ENCODE data around the gene TTYH1. TPM values are rescaled to one million over a fixed set of nuclear protein-coding genes. Genes with fewer than 3 reads are reported as not detected.

Gene TTYH1
- total and polyA plus RNA-seq, 9 donors, result 0.25 to 34.2 (median 1.8) TPM

DNA sequence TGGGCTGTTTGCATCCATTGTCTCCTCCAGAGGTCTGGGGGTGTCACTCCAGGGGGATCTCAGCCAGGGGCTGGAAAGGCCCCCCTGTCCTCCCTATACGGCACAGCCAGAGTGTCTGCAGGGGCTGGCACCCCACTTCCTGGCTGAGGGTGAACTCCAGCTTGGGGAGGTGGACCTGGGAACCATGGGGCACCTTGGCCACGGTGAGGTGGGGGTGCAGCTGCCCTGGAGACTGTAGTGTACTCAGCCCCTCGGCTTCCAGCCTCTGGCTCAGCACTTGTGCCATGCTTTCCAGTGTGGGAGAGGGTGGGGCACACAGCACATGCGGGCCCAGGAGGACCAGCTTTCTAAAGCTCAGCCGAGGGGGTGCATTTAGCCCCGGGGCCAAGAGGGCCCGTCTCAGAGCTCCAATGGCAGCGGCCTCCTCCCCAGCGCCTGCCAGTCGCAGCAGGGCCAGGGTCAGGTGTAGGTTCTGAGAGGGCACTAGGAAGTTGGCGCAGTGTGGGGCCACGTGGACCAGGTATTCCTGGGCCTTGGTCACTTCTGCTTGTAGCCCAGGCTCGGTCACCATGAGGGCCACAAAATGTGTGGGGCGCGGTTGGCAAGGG, 46.9 kb downstream of the TTYH1 start:
- TF ChIP-seq, protein P1, sequence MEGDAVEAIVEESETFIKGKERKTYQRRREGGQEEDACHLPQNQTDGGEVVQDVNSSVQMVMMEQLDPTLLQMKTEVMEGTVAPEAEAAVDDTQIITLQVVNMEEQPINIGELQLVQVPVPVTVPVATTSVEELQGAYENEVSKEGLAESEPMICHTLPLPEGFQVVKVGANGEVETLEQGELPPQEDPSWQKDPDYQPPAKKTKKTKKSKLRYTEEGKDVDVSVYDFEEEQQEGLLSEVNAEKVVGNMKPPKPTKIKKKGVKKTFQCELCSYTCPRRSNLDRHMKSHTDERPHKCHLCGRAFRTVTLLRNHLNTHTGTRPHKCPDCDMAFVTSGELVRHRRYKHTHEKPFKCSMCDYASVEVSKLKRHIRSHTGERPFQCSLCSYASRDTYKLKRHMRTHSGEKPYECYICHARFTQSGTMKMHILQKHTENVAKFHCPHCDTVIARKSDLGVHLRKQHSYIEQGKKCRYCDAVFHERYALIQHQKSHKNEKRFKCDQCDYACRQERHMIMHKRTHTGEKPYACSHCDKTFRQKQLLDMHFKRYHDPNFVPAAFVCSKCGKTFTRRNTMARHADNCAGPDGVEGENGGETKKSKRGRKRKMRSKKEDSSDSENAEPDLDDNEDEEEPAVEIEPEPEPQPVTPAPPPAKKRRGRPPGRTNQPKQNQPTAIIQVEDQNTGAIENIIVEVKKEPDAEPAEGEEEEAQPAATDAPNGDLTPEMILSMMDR (IDR thresholded peaks at IDR 0.05), result no peak
- TF ChIP-seq EP300 (IDR thresholded peaks at IDR 0.05), result no peak
- no peak for TF ChIP-seq POLR2A (IDR thresholded peaks at IDR 0.05)
- 46 to 53% (median 46%) methylated on average over 15 of the region's 15 CpGs for WGBS, 3 donors
- Histone ChIP-seq H3K9me3 (no peaks in the 10 kb centered on the region), H3K27me3 (no peaks in the 10 kb centered on the region), H3K4me3 (peak overlapping the region; percentile 56), H3K4me1 (ENCODE audit: insufficient read depth) (peaks cover 12% of the 10 kb centered on the region), H3K36me3 (no peaks in the 10 kb centered on the region), H3K27ac (peak overlapping the region in 1 of 2 donors; percentile 68)
- peak in 3 of 5 donors; percentile 56 to 65 (median 59) for DNase-seq
- intact Hi-C loops (cut with DNase I), result no loop called here

DNA sequence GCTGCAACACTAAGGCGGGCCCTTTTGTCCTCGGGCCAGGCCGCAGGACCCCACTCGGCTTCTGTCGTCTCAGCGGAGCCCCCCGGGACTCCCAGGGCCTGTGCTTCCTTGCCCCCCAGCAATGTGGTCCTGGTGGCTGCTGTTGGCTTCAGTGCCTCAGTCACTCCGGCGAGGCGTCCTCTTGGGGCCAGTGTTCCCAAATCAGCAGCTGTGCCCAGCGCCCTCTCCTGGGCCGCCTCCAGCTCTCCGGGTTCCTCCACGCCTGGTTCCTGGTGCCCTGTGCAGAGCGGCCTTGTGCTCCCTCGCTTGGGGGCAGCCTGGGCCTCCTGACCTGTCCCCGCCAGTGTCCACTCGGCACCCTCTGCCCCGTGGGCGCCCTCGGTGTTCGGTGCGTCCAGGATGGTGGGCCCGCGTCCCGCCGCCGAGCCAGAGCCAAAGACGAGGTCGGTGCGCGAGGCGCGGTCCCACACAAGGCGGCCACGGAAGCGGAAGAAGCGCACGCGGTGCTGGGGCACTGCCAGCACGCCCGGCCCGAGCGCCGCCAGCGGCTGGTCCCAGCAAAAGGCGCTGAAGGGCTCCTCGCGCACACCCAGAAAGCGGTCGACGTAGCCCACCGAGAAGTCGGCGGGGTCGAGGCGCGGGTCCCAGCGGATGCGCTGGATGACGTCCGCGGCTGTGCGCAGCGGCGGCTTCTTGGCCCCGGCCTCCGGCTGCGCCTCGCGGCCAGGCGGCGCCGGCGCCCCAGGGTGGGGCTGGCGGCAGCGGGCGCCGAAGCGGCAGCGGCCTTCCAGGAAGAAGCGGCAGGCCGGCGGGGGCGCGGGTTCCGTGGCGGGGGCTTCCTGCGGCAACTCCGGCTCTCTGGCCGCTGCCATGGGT, 47.6 kb downstream of the TTYH1 start:
- H3K4me1 ChIP-seq (ENCODE audit: insufficient read depth), result peaks cover 12% of the 10 kb centered on the region

GRCh38 chr19:54463531-54464043, 48.3 kb downstream of the TTYH1 start, which contains the start of gene LENG9:
TSS of gene LENG9 (minus strand) at chr19:54463778. CDS start at chr19:54463526, 252 bp downstream.
- Histone ChIP-seq H3K27me3 (no peaks in the 10 kb centered on the region), H3K4me3 (peak within 1 kb of the TSS; percentile 56), H3K36me3 (no peaks in the 10 kb centered on the region), H3K4me1 (ENCODE audit: insufficient read depth) (peaks cover 12% of the 10 kb centered on the region), H3K27ac (peak within 1 kb of the TSS; percentile 67 to 68), H3K9me3 (no peaks in the 10 kb centered on the region)
- TF ChIP-seq EP300 (IDR thresholded peaks at IDR 0.05), result peak; percentile 65
- TF ChIP-seq POLR2A (IDR thresholded peaks at IDR 0.05), result peak; percentile 68
- TF ChIP-seq, protein P1 (IDR thresholded peaks at IDR 0.05), result no peak
- intact Hi-C loops (cut with DNase I), result no loop called here
- WGBS, 3 donors, result 0 to 1% (median 0%) methylated on average over 30 to 41 of the region's 41 CpGs
- peak; percentile 95 to 98 (median 96) for DNase-seq

More for the DNA sequence above, 47.6 kb downstream of the TTYH1 start:
- intact Hi-C loops (cut with DNase I), result no loop called here
- Histone ChIP-seq H3K4me3 (peak overlapping the region; percentile 56), H3K9me3 (no peaks in the 10 kb centered on the region), H3K27ac (peak overlapping the region; percentile 67 to 68), H3K36me3 (no peaks in the 10 kb centered on the region), H3K27me3 (no peaks in the 10 kb centered on the region)
- DNase-seq, result peak; percentile 65 to 85 (median 71)
- 3 to 29% (median 5%) methylated on average over 15 to 91 of the region's 91 CpGs for WGBS, 3 donors
- TF ChIP-seq EP300 (IDR thresholded peaks at IDR 0.05) (no peak), POLR2A (IDR thresholded peaks at IDR 0.05) (peak; percentile 5)

DNA sequence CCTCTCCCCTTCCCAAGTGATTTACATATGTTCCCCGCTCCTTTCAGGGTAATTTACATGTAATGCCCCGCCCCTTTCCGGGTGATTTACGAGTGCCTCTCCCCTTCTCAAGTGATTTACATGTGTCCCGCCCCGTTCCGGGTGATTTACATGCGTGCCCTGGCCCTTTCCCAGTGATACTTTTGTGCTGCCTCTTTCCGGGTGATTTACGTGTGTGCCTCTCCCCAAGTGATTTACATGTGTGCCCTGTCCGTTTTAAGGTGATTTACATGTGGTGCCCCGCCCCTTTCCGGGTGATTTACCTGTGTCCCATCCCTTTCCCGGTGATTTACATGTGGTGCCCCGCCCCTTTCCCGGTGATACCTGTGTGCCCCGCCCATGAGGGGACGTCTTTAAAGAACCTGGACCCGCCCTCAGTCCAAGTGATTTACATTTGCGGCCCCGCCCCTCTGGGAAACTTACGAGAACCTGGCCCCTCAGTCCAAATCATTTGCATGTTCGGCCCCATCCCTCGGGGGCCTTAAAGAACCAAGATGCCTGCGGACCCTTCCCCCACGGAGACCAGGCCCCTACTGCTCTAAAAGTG, 48.9 kb downstream of the TTYH1 start:
- no peak for TF ChIP-seq POLR2A (IDR thresholded peaks at IDR 0.05)
- no peak for TF ChIP-seq EP300 (IDR thresholded peaks at IDR 0.05)
- TF ChIP-seq, protein P1 (IDR thresholded peaks at IDR 0.05), result no peak
- DNase-seq, result peak; percentile 82 to 87 (median 86)
- intact Hi-C loops (cut with DNase I), result no loop called here
- no peaks in the 10 kb centered on the region for H3K27me3 ChIP-seq
- H3K4me1 ChIP-seq (ENCODE audit: insufficient read depth), result peaks cover 12% of the 10 kb centered on the region
- H3K4me3 ChIP-seq, result peak overlapping the region; percentile 56
- 0 to 1% (median 1%) methylated on average over 26 of the region's 26 CpGs for WGBS, 3 donors
- no peaks in the 10 kb centered on the region for H3K9me3 ChIP-seq
- H3K36me3 ChIP-seq, result no peaks in the 10 kb centered on the region
- peak overlapping the region; percentile 24 to 68 for H3K27ac ChIP-seq
